HG03045 (cell line): ENCODE results near the gene TBX4.
"Not testable (repeated sequence)": the region's sequence is repeated elsewhere in the genome, so short reads cannot be mapped to it uniquely, and the experiment has no call there.

ENCODE experiments used
- ATAC-seq: cut with Tn5 transposase; IDR thresholded peaks from one replicate; pipeline ENCODE4 v1.9.1; 2021; ENCODE audit warnings: mild to moderate bottlenecking, moderate library complexity; ENCODE audit not compliant: unreplicated experiment

TBX4 gene

GRCh38 chr17:61427567-61427966, 24.7 kb upstream of the TBX4 start:
- no peak for ATAC-seq

- ATAC-seq, result no peak
Measured at GRCh38 chr17:61429274-61429673, 22.9 kb upstream of the TBX4 start.

GRCh38 chr17:61429831-61430230, 22.4 kb upstream of the TBX4 start:
- not testable (repeated sequence) for ATAC-seq

GRCh38 chr17:61431594-61432311, 20.5 kb upstream of the TBX4 start:
- no peak for ATAC-seq

- ATAC-seq, result no peak
Measured at GRCh38 chr17:61436273-61436672, 15.9 kb upstream of the TBX4 start.

GRCh38 chr17:61436995-61437704, 15.1 kb upstream of the TBX4 start:
- no peak for ATAC-seq

GRCh38 chr17:61440697-61441096, 11.5 kb upstream of the TBX4 start:
- ATAC-seq, result no peak

- ATAC-seq, result not testable (repeated sequence)
Measured at GRCh38 chr17:61441507-61441906, 10.7 kb upstream of the TBX4 start.

- no peak for ATAC-seq
Measured at GRCh38 chr17:61442136-61442775, 10.0 kb upstream of the TBX4 start.

GRCh38 chr17:61442878-61443474, 9.2 kb upstream of the TBX4 start:
- no peak for ATAC-seq

- ATAC-seq, result no peak
Measured at GRCh38 chr17:61443475-61443882, 8.7 kb upstream of the TBX4 start.

- no peak for ATAC-seq
Measured at GRCh38 chr17:61444075-61444474, 8.1 kb upstream of the TBX4 start.

GRCh38 chr17:61444831-61445230, 7.4 kb upstream of the TBX4 start:
- no peak for ATAC-seq

- no peak for ATAC-seq
Measured at GRCh38 chr17:61447358-61447757, 4.9 kb upstream of the TBX4 start.

GRCh38 chr17:61448042-61448441, 4.2 kb upstream of the TBX4 start:
- ATAC-seq, result no peak

- not testable (repeated sequence) for ATAC-seq
Measured at GRCh38 chr17:61449140-61449539, 3.1 kb upstream of the TBX4 start.

GRCh38 chr17:61449707-61450640, 2.2 kb upstream of the TBX4 start:
- no peak for ATAC-seq

GRCh38 chr17:61450641-61451537, 1.3 kb upstream of the TBX4 start:
- no peak for ATAC-seq

GRCh38 chr17:61451538-61452300, 503 bp upstream of the TBX4 start:
- no peak for ATAC-seq
